Measurements from ENCODE around the gene TBC1D5.

DNA sequence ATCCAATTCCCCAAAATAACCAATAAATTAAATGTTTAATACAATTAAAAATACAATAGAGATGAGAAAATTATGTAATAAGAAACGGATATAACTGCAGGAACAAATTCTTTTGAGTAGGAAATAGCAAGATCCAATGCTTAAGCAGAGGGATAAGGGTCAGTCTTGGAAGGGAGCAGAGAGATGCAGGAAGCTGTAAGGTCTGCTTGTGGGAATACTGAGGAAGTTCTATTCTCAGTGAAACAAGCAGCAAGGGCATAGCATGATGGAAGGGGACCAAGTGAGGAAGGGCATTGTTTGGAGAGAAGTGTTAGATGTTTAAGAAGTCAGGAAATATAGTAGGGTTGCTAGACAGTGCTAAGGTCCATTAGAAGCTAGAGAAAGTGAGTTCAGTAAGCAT lies 409.0 kb downstream of the TBC1D5 start:
- TF ChIP-seq, protein P1, sequence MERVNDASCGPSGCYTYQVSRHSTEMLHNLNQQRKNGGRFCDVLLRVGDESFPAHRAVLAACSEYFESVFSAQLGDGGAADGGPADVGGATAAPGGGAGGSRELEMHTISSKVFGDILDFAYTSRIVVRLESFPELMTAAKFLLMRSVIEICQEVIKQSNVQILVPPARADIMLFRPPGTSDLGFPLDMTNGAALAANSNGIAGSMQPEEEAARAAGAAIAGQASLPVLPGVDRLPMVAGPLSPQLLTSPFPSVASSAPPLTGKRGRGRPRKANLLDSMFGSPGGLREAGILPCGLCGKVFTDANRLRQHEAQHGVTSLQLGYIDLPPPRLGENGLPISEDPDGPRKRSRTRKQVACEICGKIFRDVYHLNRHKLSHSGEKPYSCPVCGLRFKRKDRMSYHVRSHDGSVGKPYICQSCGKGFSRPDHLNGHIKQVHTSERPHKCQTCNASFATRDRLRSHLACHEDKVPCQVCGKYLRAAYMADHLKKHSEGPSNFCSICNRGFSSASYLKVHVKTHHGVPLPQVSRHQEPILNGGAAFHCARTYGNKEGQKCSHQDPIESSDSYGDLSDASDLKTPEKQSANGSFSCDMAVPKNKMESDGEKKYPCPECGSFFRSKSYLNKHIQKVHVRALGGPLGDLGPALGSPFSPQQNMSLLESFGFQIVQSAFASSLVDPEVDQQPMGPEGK (CRISPR knock-in tag; IDR thresholded peaks at IDR 0.05; ENCODE audit: borderline replicate concordance): no peak
- TF ChIP-seq ZFP30 (CRISPR knock-in tag; IDR thresholded peaks at IDR 0.05): no peak
- TF ChIP-seq, protein P2, sequence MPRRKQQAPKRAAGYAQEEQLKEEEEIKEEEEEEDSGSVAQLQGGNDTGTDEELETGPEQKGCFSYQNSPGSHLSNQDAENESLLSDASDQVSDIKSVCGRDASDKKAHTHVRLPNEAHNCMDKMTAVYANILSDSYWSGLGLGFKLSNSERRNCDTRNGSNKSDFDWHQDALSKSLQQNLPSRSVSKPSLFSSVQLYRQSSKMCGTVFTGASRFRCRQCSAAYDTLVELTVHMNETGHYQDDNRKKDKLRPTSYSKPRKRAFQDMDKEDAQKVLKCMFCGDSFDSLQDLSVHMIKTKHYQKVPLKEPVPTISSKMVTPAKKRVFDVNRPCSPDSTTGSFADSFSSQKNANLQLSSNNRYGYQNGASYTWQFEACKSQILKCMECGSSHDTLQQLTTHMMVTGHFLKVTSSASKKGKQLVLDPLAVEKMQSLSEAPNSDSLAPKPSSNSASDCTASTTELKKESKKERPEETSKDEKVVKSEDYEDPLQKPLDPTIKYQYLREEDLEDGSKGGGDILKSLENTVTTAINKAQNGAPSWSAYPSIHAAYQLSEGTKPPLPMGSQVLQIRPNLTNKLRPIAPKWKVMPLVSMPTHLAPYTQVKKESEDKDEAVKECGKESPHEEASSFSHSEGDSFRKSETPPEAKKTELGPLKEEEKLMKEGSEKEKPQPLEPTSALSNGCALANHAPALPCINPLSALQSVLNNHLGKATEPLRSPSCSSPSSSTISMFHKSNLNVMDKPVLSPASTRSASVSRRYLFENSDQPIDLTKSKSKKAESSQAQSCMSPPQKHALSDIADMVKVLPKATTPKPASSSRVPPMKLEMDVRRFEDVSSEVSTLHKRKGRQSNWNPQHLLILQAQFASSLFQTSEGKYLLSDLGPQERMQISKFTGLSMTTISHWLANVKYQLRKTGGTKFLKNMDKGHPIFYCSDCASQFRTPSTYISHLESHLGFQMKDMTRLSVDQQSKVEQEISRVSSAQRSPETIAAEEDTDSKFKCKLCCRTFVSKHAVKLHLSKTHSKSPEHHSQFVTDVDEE (CRISPR knock-in tag; IDR thresholded peaks at IDR 0.05): no peak
- TF ChIP-seq ZNF8 (CRISPR knock-in tag; IDR thresholded peaks at IDR 0.05): no peak

Measured in SK-N-SH treated with all-trans-retinoic acid at 6 μM for 48 hours (cell line).